ENCODE results near the gene ERCC6. TPM values are rescaled to one million over a fixed set of nuclear protein-coding genes. Genes with fewer than 3 reads are reported as not detected.

ERCC6 gene
- total RNA-seq, 4 donors from 2014 or later: 16.0 to 34.0 (median 22.4) TPM

DNA sequence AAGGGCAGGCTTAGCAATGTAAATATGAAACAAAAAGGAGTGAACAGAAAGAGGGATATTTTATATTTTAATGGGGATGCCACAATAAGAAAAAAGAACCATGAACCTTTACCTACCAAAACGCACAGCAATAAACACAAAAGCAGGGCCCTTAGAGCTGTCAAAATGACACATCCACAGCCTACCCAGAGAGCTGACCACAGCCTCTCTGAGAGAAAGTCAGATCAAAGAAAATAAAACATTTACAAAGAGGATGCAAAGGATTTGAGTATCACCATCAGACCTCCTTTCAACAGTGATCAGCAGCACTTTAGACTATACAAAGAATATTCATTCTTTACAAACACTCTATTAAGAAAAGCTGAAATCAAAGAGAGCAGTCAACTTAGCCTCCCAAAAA is 52.9 kb downstream of the ERCC6 start:
- TF ChIP-seq POLR2AphosphoS5 (IDR thresholded peaks at IDR 0.05): no peak
- TF ChIP-seq, protein P1, sequence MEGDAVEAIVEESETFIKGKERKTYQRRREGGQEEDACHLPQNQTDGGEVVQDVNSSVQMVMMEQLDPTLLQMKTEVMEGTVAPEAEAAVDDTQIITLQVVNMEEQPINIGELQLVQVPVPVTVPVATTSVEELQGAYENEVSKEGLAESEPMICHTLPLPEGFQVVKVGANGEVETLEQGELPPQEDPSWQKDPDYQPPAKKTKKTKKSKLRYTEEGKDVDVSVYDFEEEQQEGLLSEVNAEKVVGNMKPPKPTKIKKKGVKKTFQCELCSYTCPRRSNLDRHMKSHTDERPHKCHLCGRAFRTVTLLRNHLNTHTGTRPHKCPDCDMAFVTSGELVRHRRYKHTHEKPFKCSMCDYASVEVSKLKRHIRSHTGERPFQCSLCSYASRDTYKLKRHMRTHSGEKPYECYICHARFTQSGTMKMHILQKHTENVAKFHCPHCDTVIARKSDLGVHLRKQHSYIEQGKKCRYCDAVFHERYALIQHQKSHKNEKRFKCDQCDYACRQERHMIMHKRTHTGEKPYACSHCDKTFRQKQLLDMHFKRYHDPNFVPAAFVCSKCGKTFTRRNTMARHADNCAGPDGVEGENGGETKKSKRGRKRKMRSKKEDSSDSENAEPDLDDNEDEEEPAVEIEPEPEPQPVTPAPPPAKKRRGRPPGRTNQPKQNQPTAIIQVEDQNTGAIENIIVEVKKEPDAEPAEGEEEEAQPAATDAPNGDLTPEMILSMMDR (IDR thresholded peaks at IDR 0.05): no peak
- no peak for DNase-seq
- H3K4me3 ChIP-seq: no peak overlapping the region
- H3K36me3 ChIP-seq: peaks cover 0 to 17% (median 2%) of the 10 kb centered on the region in 4 donors
- no peak overlapping the region for H3K27ac ChIP-seq
- H3K27me3 ChIP-seq: no peaks in the 10 kb centered on the region
- intact Hi-C loops (cut with DNase I; ENCODE audit: low total_unique reads): no loop called here
- in situ Hi-C loops (cut with MboI; ENCODE audit: low pct_ligation_motif_present in 1 of 4, low pct_unique_long_range_greater_than_20kb in 1 of 4, low sequenced_read_pairs in 3 of 4): no loop called here
- H3K4me1 ChIP-seq: peaks cover 0 to 3% (median 0%) of the 10 kb centered on the region in 4 donors
- 40 to 79% methylated on average over 1 of the region's 1 CpG for WGBS, 2 donors (ENCODE audit: low coverage in 1 of 2)
- H3K9me3 ChIP-seq: no peaks in the 10 kb centered on the region

DNA sequence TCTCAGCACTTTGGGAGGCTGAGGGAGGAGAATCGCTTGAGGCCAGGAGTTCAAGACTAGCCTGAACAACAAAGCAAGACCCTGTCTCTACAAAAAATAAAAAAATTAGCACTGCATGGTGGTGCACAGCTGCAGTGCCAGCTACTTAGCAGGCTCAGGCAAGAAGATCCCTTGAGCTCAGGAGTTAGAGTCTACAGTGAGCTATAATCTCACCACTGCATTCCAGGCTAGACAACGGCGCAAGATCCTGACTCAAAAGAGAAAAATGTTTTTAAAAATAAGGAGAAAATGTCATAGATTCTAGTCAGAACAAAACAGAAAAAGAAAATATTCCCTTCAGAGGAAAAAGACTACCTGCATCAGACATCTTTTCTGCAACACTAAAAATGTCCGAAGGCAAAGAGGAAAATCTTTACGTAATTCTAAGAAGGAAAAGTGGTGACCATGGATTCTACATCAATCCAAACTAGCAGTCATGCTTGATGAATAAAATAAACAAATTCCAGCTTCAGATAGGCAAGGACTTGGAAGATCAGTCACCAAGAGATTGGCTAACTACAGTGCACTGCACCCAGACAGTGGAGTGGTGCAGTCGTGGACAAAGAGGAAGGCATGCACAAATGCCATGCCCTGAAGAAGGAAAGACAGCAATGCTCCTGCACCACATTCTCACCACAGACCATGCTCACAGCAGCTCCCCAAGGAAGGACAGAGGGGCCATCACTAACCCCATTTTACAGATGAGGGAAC is 54.3 kb downstream of the ERCC6 start:
- intact Hi-C loops (cut with DNase I; ENCODE audit: low total_unique reads): no loop called here
- Histone ChIP-seq H3K9me3 (no peaks in the 10 kb centered on the region), H3K36me3 (peaks cover 0 to 22% (median 2%) of the 10 kb centered on the region in 4 donors), H3K4me1 (peaks cover 0 to 3% (median 0%) of the 10 kb centered on the region in 4 donors), H3K27ac (no peak overlapping the region), H3K4me3 (no peak overlapping the region), H3K27me3 (no peaks in the 10 kb centered on the region)
- in situ Hi-C loops (cut with MboI; ENCODE audit: low pct_ligation_motif_present in 1 of 4, low pct_unique_long_range_greater_than_20kb in 1 of 4, low sequenced_read_pairs in 3 of 4): no loop called here
- TF ChIP-seq EP300 (IDR thresholded peaks at IDR 0.05; ENCODE audit: low read depth) (no peak), POLR2A (IDR thresholded peaks at IDR 0.05) (no peak), POLR2AphosphoS5 (IDR thresholded peaks at IDR 0.05) (no peak)
- TF ChIP-seq, protein P1 (IDR thresholded peaks at IDR 0.05): no peak
- DNase-seq: no peak
- 93 to 94% methylated on average over 5 to 6 of the region's 6 CpGs for WGBS, 2 donors (ENCODE audit: low coverage in 1 of 2)

DNA sequence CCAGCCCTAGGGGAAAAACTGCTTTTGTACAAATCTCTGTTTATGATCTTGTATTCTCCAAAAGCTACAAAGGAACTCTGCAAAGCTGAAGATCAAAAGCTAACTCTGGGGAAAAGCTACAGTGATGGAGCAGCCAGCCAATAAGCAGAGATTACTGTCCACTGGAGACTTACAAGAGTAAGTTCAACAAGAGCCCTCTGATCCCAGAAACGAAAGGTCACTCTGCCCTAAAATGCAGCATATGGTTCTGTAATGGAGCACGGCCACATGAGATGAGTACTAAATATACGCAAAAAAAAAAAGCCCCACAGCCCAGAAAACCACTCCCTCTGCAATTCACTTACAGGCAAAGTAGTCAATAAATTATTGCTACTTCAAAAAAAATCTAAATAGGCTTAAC is 60.1 kb downstream of the ERCC6 start:
- Histone ChIP-seq H3K4me1 (no peaks in the 10 kb centered on the region), H3K27ac (no peak overlapping the region), H3K36me3 (peaks cover 0 to 52% (median 5%) of the 10 kb centered on the region in 4 donors), H3K4me3 (no peak overlapping the region), H3K9me3 (no peaks in the 10 kb centered on the region), H3K27me3 (no peaks in the 10 kb centered on the region)
- intact Hi-C loops (cut with DNase I; ENCODE audit: low total_unique reads): no loop called here
- no peak for TF ChIP-seq POLR2A (IDR thresholded peaks at IDR 0.05)
- TF ChIP-seq EP300 (IDR thresholded peaks at IDR 0.05; ENCODE audit: low read depth): no peak
- TF ChIP-seq POLR2AphosphoS5 (IDR thresholded peaks at IDR 0.05): no peak
- TF ChIP-seq, protein P1 (IDR thresholded peaks at IDR 0.05): no peak
- WGBS, 2 donors (ENCODE audit: low coverage in 1 of 2): 88 to 96% methylated on average over 3 of the region's 3 CpGs
- no peak for DNase-seq
- in situ Hi-C loops (cut with MboI; ENCODE audit: low pct_ligation_motif_present in 1 of 4, low pct_unique_long_range_greater_than_20kb in 1 of 4, low sequenced_read_pairs in 3 of 4): no loop called here

DNA sequence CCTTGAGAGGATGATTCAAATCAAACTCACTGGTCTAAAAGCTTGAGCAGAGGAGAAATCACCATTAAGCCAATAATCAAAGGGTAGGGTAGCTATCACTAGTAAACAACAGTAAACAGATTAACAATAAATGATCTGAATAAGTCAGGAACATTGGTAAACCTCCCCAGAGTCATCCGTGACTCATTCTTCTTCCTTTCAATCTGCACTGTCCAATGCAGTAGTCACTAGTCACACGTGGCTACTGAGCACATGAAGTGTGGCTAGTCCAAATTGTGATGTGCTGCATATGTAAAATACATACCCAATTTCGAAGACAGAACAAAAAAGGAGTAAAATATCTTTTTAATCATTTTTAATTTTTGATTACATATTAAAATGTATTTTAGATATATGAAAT is 64.0 kb downstream of the ERCC6 start:
- Histone ChIP-seq H3K9me3 (no peaks in the 10 kb centered on the region), H3K36me3 (peaks cover 0 to 59% (median 18%) of the 10 kb centered on the region in 4 donors), H3K4me1 (no peaks in the 10 kb centered on the region), H3K27ac (no peak overlapping the region), H3K27me3 (no peaks in the 10 kb centered on the region), H3K4me3 (no peak overlapping the region)
- TF ChIP-seq, protein P1 (IDR thresholded peaks at IDR 0.05): no peak
- TF ChIP-seq POLR2AphosphoS5 (IDR thresholded peaks at IDR 0.05) (no peak), EP300 (IDR thresholded peaks at IDR 0.05; ENCODE audit: low read depth) (no peak), POLR2A (IDR thresholded peaks at IDR 0.05) (no peak)
- intact Hi-C loops (cut with DNase I; ENCODE audit: low total_unique reads) (no loop called here), in situ Hi-C loops (cut with MboI; ENCODE audit: low pct_ligation_motif_present in 1 of 4, low pct_unique_long_range_greater_than_20kb in 1 of 4, low sequenced_read_pairs in 3 of 4) (no loop called here)
- no peak for DNase-seq
- WGBS, 2 donors (ENCODE audit: low coverage in 1 of 2): 64 to 72% methylated on average over 3 of the region's 3 CpGs

All from transverse colon (tissue), 4 donors.